DND-41 (cell line): ENCODE measurements around the gene NEAT1.

ENCODE experiments used
- EZH2 ChIP-seq: IDR thresholded peaks from 3 replicates; pipeline ENCODE4 v1.6.1; 2012; ENCODE audit warnings: borderline replicate concordance, low read depth, mild to moderate bottlenecking, moderate library complexity, low read length, inconsistent platforms; ENCODE audit not compliant: severe bottlenecking
- TF ChIP-seq, protein P1 (sequence below): IDR thresholded peaks from 2 replicates; pipeline ENCODE4 v1.5.1; 2012; ENCODE audit warnings: borderline replicate concordance, low read length, moderate library complexity, mild to moderate bottlenecking; ENCODE audit not compliant: poor library complexity, severe bottlenecking; ENCODE audit errors: extremely low read depth

DNA sequence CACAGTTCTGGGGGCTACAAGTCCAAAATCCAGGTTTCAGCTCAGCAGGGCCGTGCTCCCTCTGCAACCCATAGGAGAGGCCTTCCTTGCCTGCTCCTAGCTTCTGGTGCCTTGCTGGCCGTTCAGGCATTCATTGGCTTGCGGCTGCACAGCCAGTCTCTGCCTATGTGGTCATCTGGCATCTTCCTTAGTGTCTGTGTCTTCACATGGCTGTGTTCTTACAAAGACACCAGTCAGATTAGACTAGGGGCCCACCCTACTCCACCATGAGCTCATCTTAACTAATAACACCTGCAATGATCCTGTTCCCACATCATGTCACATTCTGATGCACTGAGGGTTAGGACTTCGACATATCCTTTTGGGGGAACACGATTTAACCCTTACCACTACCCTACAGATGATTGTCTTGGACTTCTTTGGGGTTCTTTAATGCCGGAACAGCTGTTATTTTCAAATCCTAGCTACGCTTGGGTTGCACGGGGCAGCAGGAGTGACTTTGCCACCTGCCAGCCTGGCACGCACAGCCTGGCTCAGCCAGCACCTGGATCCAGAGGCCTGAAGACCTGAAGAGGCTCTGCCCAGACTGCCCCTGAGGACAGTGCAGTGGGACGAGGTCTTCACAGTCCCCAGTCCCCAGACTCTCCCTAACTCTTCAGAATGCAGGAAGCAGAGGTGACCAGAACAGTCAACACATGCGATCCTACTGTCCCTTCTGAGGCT lies 7.7 kb upstream of the NEAT1 start:
- TF ChIP-seq, protein P1, sequence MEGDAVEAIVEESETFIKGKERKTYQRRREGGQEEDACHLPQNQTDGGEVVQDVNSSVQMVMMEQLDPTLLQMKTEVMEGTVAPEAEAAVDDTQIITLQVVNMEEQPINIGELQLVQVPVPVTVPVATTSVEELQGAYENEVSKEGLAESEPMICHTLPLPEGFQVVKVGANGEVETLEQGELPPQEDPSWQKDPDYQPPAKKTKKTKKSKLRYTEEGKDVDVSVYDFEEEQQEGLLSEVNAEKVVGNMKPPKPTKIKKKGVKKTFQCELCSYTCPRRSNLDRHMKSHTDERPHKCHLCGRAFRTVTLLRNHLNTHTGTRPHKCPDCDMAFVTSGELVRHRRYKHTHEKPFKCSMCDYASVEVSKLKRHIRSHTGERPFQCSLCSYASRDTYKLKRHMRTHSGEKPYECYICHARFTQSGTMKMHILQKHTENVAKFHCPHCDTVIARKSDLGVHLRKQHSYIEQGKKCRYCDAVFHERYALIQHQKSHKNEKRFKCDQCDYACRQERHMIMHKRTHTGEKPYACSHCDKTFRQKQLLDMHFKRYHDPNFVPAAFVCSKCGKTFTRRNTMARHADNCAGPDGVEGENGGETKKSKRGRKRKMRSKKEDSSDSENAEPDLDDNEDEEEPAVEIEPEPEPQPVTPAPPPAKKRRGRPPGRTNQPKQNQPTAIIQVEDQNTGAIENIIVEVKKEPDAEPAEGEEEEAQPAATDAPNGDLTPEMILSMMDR: no peak
- no peak for TF ChIP-seq EZH2
